ENCODE data around the gene NMU.
A peak's percentile ranks its signal among the peaks of the same experiment; 100 is the strongest.
"Not testable (repeated sequence)": the region's sequence is repeated elsewhere in the genome, so short reads cannot be mapped to it uniquely, and the experiment has no call there.

Gene NMU

DNA sequence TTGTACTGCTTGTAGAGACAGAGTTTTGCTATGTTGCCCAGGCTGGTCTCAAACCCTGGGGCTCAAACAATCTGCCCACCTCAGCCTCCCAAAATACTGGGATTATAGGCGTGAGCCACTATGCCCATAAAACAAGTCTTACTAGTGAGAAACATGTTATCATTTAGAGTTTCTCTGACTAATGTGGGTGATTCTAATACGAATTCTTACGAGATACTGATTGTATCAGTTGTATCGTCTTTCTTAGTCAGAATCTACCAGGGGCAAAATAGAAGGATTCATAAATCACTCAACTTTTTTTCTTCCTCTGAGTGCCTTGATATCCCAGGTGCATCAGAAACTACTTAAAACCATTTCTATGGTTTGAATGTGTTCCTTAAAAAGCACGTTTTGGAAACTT, 14.4 kb upstream of the NMU start:
- Mint-ChIP-seq H3K27me3 (peaks cover 16% of the 10 kb centered on the region), H3K4me3 (no peak overlapping the region), H3K4me1 (no peaks in the 10 kb centered on the region), H3K27ac (no peak overlapping the region), H3K9me3 (no peaks in the 10 kb centered on the region), H3K36me3 (ENCODE audit: low read depth) (no peaks in the 10 kb centered on the region)
- no peak for ATAC-seq
- no peak for DNase-seq

DNA sequence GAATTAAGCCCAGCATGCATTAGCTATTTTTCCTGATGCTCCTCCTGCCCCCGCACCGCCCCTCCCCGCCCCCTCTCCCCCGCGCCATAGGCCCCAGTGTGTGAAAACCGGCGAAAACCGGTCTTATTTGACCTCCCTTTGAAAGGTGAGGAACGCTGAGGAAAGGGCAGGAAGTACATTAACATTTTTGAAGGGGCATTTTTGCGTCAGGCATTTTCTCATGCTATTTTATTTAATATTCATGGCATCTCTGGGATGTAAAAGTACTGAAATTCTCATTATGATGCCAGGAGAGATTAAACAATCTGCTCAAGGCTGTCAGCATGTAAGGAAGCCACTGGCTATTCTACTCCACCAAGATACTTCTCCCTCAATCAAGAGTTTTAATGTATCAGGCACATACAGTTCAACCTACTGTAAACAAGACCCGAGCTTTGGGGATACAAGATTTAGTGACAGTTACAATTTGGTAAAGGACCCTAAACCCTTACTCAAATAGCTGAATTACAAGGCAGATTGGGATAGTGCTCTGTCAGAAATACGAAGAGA, 1.2 kb upstream of the NMU start:
- peaks cover 46% of the 10 kb centered on the region for H3K27me3 Mint-ChIP-seq
- H3K9me3 Mint-ChIP-seq, result no peaks in the 10 kb centered on the region
- DNase-seq (no peak), ATAC-seq (no peak)
- peaks cover 13% of the 10 kb centered on the region for H3K4me1 Mint-ChIP-seq
- no peak overlapping the region for H3K27ac Mint-ChIP-seq
- no peak overlapping the region for H3K4me3 Mint-ChIP-seq
- no peaks in the 10 kb centered on the region for H3K36me3 Mint-ChIP-seq (ENCODE audit: low read depth)

- H3K9me3 Mint-ChIP-seq, result no peaks in the 10 kb centered on the region
- H3K27ac Mint-ChIP-seq, result no peak overlapping the region
- no peaks in the 10 kb centered on the region for H3K36me3 Mint-ChIP-seq (ENCODE audit: low read depth)
- H3K4me1 Mint-ChIP-seq, result peaks cover 13% of the 10 kb centered on the region
- no peak for ATAC-seq
- DNase-seq, result no peak
- peak overlapping the region; percentile 36 for H3K4me3 Mint-ChIP-seq
- peaks cover 51% of the 10 kb centered on the region for H3K27me3 Mint-ChIP-seq
Measured at GRCh38 chr4:55636656-55636999, 530 bp upstream of the NMU start.

- ATAC-seq (no peak), DNase-seq (no peak)
- H3K4me1 Mint-ChIP-seq, result peaks cover 13% of the 10 kb centered on the region
- H3K27me3 Mint-ChIP-seq, result peaks cover 62% of the 10 kb centered on the region
- H3K27ac Mint-ChIP-seq, result no peak overlapping the region
- H3K9me3 Mint-ChIP-seq, result no peaks in the 10 kb centered on the region
- peak overlapping the region; percentile 69 for H3K4me3 Mint-ChIP-seq
- H3K36me3 Mint-ChIP-seq (ENCODE audit: low read depth), result no peaks in the 10 kb centered on the region
Measured at GRCh38 chr4:55635282-55635681, 816 bp downstream of the NMU start.

DNA sequence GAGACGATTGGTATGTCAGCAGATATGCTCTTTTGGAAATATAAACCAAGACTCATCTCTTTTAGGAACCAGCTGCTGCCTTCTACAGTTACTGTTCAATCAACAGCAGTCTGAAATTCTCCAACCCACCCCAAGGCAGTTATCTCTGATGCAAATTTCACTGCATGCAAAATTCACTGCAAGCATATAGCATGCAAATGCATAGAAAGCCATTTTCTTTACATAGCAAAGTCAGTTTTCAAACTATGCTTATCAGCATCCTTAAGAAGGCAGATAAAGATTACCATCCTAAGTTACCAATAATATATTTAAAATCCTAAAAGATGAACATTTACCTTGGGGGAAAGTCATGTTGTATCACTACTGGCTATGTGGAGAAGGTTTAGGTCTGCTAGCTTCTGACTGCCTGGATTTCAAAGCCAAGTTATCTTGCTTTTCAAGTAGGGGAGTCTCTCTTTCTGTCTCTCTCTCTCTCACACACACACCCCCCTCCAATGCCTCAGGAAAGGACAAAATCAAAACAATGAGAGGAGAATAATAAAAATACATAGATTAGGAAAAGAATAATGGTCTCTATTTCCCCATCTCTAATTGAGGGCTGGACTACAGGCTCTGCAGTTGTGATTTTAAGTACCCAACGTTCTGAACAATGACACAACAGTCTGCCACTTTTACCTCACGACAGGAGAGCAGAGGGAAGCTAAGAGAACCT, 1.5 kb downstream of the NMU start:
- no peak for DNase-seq
- H3K27ac Mint-ChIP-seq, result no peak overlapping the region
- ATAC-seq, result no peak
- no peaks in the 10 kb centered on the region for H3K36me3 Mint-ChIP-seq (ENCODE audit: low read depth)
- H3K9me3 Mint-ChIP-seq, result no peaks in the 10 kb centered on the region
- H3K4me3 Mint-ChIP-seq, result no peak overlapping the region
- peaks cover 63% of the 10 kb centered on the region for H3K27me3 Mint-ChIP-seq
- H3K4me1 Mint-ChIP-seq, result peaks cover 13% of the 10 kb centered on the region

GRCh38 chr4:55633903-55634302, 2.2 kb downstream of the NMU start:
- Mint-ChIP-seq H3K36me3 (ENCODE audit: low read depth) (no peaks in the 10 kb centered on the region), H3K27ac (no peak overlapping the region), H3K4me1 (peaks cover 13% of the 10 kb centered on the region), H3K9me3 (no peaks in the 10 kb centered on the region), H3K27me3 (peaks cover 62% of the 10 kb centered on the region), H3K4me3 (no peak overlapping the region)
- ATAC-seq (no peak), DNase-seq (no peak)

GRCh38 chr4:55625835-55626234, 10.3 kb downstream of the NMU start:
- DNase-seq, result no peak
- ATAC-seq, result no peak
- H3K36me3 Mint-ChIP-seq (ENCODE audit: low read depth), result no peaks in the 10 kb centered on the region
- no peak overlapping the region for H3K4me3 Mint-ChIP-seq
- H3K4me1 Mint-ChIP-seq, result no peaks in the 10 kb centered on the region
- no peak overlapping the region for H3K27ac Mint-ChIP-seq
- peaks cover 8% of the 10 kb centered on the region for H3K27me3 Mint-ChIP-seq
- H3K9me3 Mint-ChIP-seq, result no peaks in the 10 kb centered on the region

DNA sequence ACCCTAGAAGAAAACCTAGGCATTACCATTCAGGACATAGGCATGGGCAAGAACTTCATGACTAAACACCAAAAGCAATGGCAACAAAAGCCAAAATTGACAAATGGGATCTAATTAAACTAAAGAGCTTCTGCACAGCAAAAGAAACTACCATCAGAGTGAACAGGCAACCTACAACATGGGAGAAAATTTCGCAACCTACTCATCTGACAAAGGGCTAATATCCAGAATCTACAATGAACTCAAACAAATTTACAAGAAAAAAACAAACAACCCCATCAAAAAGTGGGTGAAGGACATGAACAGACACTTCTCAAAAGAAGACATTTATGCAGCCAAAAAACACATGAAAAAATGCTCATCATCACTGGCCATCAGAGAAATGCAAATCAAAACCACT, 12.0 kb downstream of the NMU start:
- ATAC-seq; H3K9me3 Mint-ChIP-seq; DNase-seq; H3K4me1 Mint-ChIP-seq; H3K27me3 Mint-ChIP-seq; H3K36me3 Mint-ChIP-seq (ENCODE audit: low read depth); H3K4me3 Mint-ChIP-seq; H3K27ac Mint-ChIP-seq: not testable (repeated sequence)

DNA sequence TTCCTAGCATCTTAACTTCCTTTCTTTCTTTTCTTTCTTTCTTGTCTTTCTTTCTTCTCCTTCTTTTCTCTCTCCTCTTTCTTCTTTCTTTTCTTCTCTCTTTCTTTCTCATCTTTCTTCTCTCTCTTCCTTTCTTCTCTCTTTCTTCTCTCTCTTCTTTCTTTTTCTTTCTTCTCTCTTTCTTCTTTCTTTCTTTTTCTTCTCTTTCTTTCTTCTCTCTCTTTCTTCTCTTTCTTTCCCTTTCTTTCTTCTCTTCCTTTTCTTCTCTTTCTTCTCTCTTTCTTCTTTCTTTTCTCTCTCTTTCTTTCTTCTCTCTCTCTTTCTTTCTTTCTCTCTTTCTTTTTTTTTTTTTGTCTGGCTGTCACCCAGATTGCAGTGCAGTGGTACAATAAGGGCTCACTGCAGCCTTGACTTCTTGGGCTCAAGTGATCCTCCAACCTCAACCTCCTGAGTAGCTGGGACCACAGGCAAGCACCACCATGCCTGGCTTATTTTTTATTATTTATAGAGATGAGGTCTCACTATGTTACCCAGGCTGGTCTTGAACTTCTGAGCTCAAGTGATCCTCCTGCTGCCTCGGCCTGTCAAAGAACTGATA, 17.5 kb downstream of the NMU start:
- DNase-seq (no peak), ATAC-seq (no peak)
- H3K36me3 Mint-ChIP-seq (ENCODE audit: low read depth), result no peaks in the 10 kb centered on the region
- H3K27me3 Mint-ChIP-seq, result peaks cover 9% of the 10 kb centered on the region
- no peaks in the 10 kb centered on the region for H3K9me3 Mint-ChIP-seq
- H3K27ac Mint-ChIP-seq, result no peak overlapping the region
- H3K4me3 Mint-ChIP-seq, result no peak overlapping the region
- H3K4me1 Mint-ChIP-seq, result peaks cover 2% of the 10 kb centered on the region

- Mint-ChIP-seq H3K4me3 (no peak overlapping the region), H3K27ac (no peak overlapping the region), H3K4me1 (peaks cover 2% of the 10 kb centered on the region), H3K9me3 (no peaks in the 10 kb centered on the region), H3K27me3 (peaks cover 10% of the 10 kb centered on the region), H3K36me3 (ENCODE audit: low read depth) (no peaks in the 10 kb centered on the region)
- no peak for ATAC-seq
- no peak for DNase-seq
Measured at GRCh38 chr4:55617587-55618197, 18.4 kb downstream of the NMU start.

GRCh38 chr4:55615008-55615407, 21.1 kb downstream of the NMU start:
- peaks cover 2% of the 10 kb centered on the region for H3K4me1 Mint-ChIP-seq
- H3K9me3 Mint-ChIP-seq, result no peaks in the 10 kb centered on the region
- peaks cover 10% of the 10 kb centered on the region for H3K27me3 Mint-ChIP-seq
- no peak overlapping the region for H3K4me3 Mint-ChIP-seq
- H3K27ac Mint-ChIP-seq, result no peak overlapping the region
- no peak for DNase-seq
- H3K36me3 Mint-ChIP-seq (ENCODE audit: low read depth), result no peaks in the 10 kb centered on the region
- ATAC-seq, result no peak

DNA sequence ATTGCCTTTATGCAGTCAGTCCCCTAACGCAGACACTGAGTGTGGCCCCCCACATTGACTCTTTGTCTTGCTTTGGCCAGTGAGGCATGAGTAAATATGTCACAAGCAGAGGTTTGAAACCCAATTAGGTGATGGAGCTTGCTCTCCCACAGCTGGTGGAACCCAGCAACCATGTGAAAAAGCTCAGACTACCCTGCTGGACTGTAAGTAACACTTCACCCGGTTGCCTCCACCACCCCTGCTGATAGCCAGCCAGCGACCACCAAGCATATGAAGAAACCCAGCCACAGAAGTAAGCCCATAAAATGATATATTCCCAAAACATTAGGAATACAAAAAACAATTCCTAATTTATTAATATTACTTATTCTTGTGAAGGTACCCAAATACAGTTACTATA, 22.5 kb downstream of the NMU start:
- no peaks in the 10 kb centered on the region for H3K9me3 Mint-ChIP-seq
- no peak for DNase-seq
- no peaks in the 10 kb centered on the region for H3K36me3 Mint-ChIP-seq (ENCODE audit: low read depth)
- H3K4me1 Mint-ChIP-seq, result peaks cover 2% of the 10 kb centered on the region
- no peak overlapping the region for H3K27ac Mint-ChIP-seq
- ATAC-seq, result no peak
- no peak overlapping the region for H3K4me3 Mint-ChIP-seq
- H3K27me3 Mint-ChIP-seq, result peaks cover 9% of the 10 kb centered on the region

DNA sequence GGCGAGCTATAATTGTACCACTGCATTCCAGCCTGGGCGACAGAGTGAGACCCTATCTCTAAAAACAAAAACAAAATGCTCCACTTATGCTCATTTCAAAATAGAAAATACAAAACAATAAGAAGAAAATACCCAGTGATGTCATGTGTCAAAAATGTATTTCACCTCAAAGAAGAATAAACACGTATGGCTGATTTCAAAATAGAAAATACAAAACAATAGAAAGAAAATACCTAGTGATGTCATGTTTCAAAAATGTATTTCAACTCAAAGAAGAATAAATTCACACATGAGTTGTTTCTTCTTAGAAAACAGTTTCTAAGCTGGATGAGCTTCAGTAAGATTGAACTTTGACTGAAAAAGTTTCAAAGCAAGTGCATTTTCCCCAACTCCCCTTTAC, 23.8 kb downstream of the NMU start:
- Mint-ChIP-seq H3K27ac (no peak overlapping the region), H3K36me3 (ENCODE audit: low read depth) (no peaks in the 10 kb centered on the region), H3K9me3 (no peaks in the 10 kb centered on the region), H3K4me3 (no peak overlapping the region), H3K4me1 (no peaks in the 10 kb centered on the region), H3K27me3 (peaks cover 3% of the 10 kb centered on the region)
- ATAC-seq (no peak), DNase-seq (no peak)

DNA sequence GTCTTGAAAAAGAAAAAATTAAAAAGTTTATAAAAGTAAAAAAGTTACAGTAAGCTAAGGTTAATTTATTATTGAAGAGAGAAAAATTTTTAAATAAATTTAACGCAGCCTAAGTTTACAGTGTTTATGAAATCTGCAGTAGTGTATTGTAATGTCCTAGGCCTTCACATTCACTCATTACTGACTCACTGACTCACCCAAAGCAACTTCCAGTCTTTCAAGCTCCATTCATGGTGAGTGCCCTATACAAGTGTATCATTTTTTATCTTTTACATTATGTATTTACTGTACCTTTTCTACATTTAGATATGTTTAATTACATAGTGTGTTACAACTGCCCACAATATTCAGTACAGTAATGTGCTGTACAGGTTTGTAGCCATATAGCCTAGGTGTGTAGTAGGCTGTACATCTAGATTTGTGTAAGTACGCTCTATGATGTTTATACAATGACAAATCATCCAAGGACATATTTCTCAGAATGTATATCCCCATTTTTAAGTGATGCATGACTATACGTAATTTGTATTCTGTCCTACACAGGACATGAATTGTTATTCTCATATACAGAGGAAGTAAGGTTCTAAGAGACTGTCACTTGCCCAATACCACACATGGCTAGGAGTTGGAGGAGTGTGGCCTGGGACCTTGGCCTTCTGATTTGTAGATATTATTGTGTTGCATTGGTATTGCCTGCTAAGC, 24.6 kb downstream of the NMU start:
- Mint-ChIP-seq H3K4me1 (no peaks in the 10 kb centered on the region), H3K9me3 (no peaks in the 10 kb centered on the region), H3K4me3 (no peak overlapping the region), H3K27ac (no peak overlapping the region), H3K36me3 (ENCODE audit: low read depth) (no peaks in the 10 kb centered on the region), H3K27me3 (peaks cover 1% of the 10 kb centered on the region)
- DNase-seq, result no peak
- no peak for ATAC-seq

DNA sequence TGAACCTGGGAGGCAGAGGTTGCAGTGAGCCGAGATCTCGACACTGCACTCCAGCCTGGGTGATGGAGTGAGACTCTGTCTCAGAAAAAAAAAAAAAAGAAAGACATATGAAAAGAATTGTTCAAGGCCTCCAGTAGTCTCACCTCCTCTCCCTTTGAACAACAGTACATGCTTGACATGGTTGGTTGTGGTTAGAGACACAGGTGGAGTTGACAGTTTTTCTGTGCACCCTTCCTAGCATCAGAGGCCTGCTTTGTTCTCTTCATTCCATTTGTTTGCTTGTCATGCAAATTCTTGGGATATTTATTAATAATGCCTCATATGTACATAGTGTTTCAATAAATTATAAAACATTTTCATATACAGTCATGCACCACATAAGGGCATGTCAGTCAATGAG, 25.7 kb downstream of the NMU start:
- DNase-seq (no peak), ATAC-seq (no peak)
- Mint-ChIP-seq H3K4me3 (no peak overlapping the region), H3K9me3 (no peaks in the 10 kb centered on the region), H3K27me3 (peaks cover 1% of the 10 kb centered on the region), H3K4me1 (no peaks in the 10 kb centered on the region), H3K27ac (no peak overlapping the region), H3K36me3 (ENCODE audit: low read depth) (no peaks in the 10 kb centered on the region)

Data from activated naive CD8-positive, alpha-beta T cell treated with anti-CD3 and anti-CD28 coated beads, Interleukin-2, amount 50 U/mL, for 24 hours (primary cell).